ENCODE results near the gene SYT2. TPM values are rescaled to one million over a fixed set of nuclear protein-coding genes. Genes with fewer than 3 reads are reported as not detected.
"Not testable (repeated sequence)": the region's sequence is repeated elsewhere in the genome, so short reads cannot be mapped to it uniquely, and the experiment has no call there.

The SYT2 gene
- total and polyA plus RNA-seq, 2 donors from 2014 or later: 0.15 to 0.19 TPM

- H3K4me1 ChIP-seq (ENCODE audit: control insufficient read depth in 2 of 3, insufficient read depth in 2 of 3, low read depth in 1 of 3, low read length in 3 of 3): peaks cover 0 to 5% (median 0%) of the 10 kb centered on the region in 3 donors
- no peak overlapping the region for H3K27ac ChIP-seq (ENCODE audit: low read depth in 2 of 2, low read length in 2 of 2)
- H3K4me3 ChIP-seq (ENCODE audit: low read length in 3 of 3): no peak overlapping the region
- TF ChIP-seq CTCF (IDR thresholded peaks at IDR 0.05; ENCODE audit: borderline replicate concordance, extremely low read depth, insufficient read depth): peak; percentile 64
- intact Hi-C loops (cut with DNase I): no loop called here
- no peaks in the 10 kb centered on the region for H3K9me3 ChIP-seq (ENCODE audit: control insufficient read depth in 2 of 3, insufficient read depth in 1 of 3, low read length in 3 of 3)
- H3K27me3 ChIP-seq (ENCODE audit: control insufficient read depth, insufficient read depth, low read length): no peaks in the 10 kb centered on the region
- no peak overlapping the region for H3K9ac ChIP-seq (ENCODE audit: low read length in 3 of 3)
- FAIRE-seq (no peak), DNase-seq (peak; percentile 71 to 86 (median 77))
- H3K36me3 ChIP-seq (ENCODE audit: control insufficient read depth in 2 of 3, insufficient read depth in 3 of 3, low read length in 3 of 3): no peaks in the 10 kb centered on the region
These were observed 84.6 kb downstream of the SYT2 start for GRCh38 chr1:202625416-202626360.

- Histone ChIP-seq H3K27me3 (ENCODE audit: control insufficient read depth, insufficient read depth, low read length) (no peaks in the 10 kb centered on the region), H3K27ac (ENCODE audit: low read depth in 2 of 2, low read length in 2 of 2) (no peak overlapping the region), H3K4me3 (ENCODE audit: low read length in 3 of 3) (peak overlapping the region in 1 of 3 donors; percentile 4), H3K9me3 (ENCODE audit: control insufficient read depth in 2 of 3, insufficient read depth in 1 of 3, low read length in 3 of 3) (no peaks in the 10 kb centered on the region), H3K9ac (ENCODE audit: low read length in 3 of 3) (peak overlapping the region in 1 of 3 donors; percentile 62), H3K4me1 (ENCODE audit: control insufficient read depth in 2 of 3, insufficient read depth in 2 of 3, low read depth in 1 of 3, low read length in 3 of 3) (peaks cover 0 to 5% (median 0%) of the 10 kb centered on the region in 3 donors), H3K36me3 (ENCODE audit: control insufficient read depth in 2 of 3, insufficient read depth in 3 of 3, low read length in 3 of 3) (no peaks in the 10 kb centered on the region)
- no peak for DNase-seq
- FAIRE-seq: no peak
- no peak for TF ChIP-seq CTCF (IDR thresholded peaks at IDR 0.05; ENCODE audit: borderline replicate concordance, extremely low read depth, insufficient read depth)
- intact Hi-C loops (cut with DNase I): no loop called here
These were observed 85.5 kb downstream of the SYT2 start for GRCh38 chr1:202624781-202625108.

- no peaks in the 10 kb centered on the region for H3K27me3 ChIP-seq (ENCODE audit: control insufficient read depth, insufficient read depth, low read length)
- no peak overlapping the region for H3K27ac ChIP-seq (ENCODE audit: low read depth in 2 of 2, low read length in 2 of 2)
- intact Hi-C loops (cut with DNase I): no loop called here
- no peak for FAIRE-seq
- no peak for TF ChIP-seq CTCF (IDR thresholded peaks at IDR 0.05; ENCODE audit: borderline replicate concordance, extremely low read depth, insufficient read depth)
- peak overlapping the region in 1 of 3 donors; percentile 6 for H3K4me3 ChIP-seq (ENCODE audit: low read length in 3 of 3)
- H3K36me3 ChIP-seq (ENCODE audit: control insufficient read depth in 2 of 3, insufficient read depth in 3 of 3, low read length in 3 of 3): no peaks in the 10 kb centered on the region
- peaks cover 0 to 5% (median 0%) of the 10 kb centered on the region in 3 donors for H3K4me1 ChIP-seq (ENCODE audit: control insufficient read depth in 2 of 3, insufficient read depth in 2 of 3, low read depth in 1 of 3, low read length in 3 of 3)
- H3K9ac ChIP-seq (ENCODE audit: low read length in 3 of 3): peak overlapping the region in 1 of 3 donors; percentile 62
- no peak for DNase-seq
- no peaks in the 10 kb centered on the region for H3K9me3 ChIP-seq (ENCODE audit: control insufficient read depth in 2 of 3, insufficient read depth in 1 of 3, low read length in 3 of 3)
These were observed 86.0 kb downstream of the SYT2 start for GRCh38 chr1:202624088-202624780.

GRCh38 chr1:202623476-202623875, 86.8 kb downstream of the SYT2 start:
- H3K9me3 ChIP-seq (ENCODE audit: control insufficient read depth in 2 of 3, insufficient read depth in 1 of 3, low read length in 3 of 3); H3K27ac ChIP-seq (ENCODE audit: low read depth in 2 of 2, low read length in 2 of 2); H3K36me3 ChIP-seq (ENCODE audit: control insufficient read depth in 2 of 3, insufficient read depth in 3 of 3, low read length in 3 of 3); H3K27me3 ChIP-seq (ENCODE audit: control insufficient read depth, insufficient read depth, low read length); DNase-seq; FAIRE-seq; H3K4me3 ChIP-seq (ENCODE audit: low read length in 3 of 3); H3K4me1 ChIP-seq (ENCODE audit: control insufficient read depth in 2 of 3, insufficient read depth in 2 of 3, low read depth in 1 of 3, low read length in 3 of 3); H3K9ac ChIP-seq (ENCODE audit: low read length in 3 of 3); intact Hi-C loops (cut with DNase I): not testable (repeated sequence)
